Endothelial cell of umbilical vein (primary cell): ENCODE data around the gene CHEK2. TPM values are rescaled to one million over a fixed set of nuclear protein-coding genes. Genes with fewer than 3 reads are reported as not detected.

ENCODE experiments used
- BruUV-seq: library from RNA; stranded (reverse); fragments of 400-500 nt; replicated peaks from 2 replicates; lab custom pipeline; 2021; lab: Mats Ljungman, UMichigan
- CTCF ChIA-PET: fragments of 300-600, 350-600 bp; sonication (Branson Sonifier 250); formaldehyde crosslinking; loops from one replicate; lab custom pipeline; 2021; ENCODE audit warnings: antibody characterized with exemption, inconsistent platforms; lab: Charles Lee
- POLR2A ChIA-PET: fragments of 300-600, 350-600 bp; sonication (Branson Sonifier 250); formaldehyde crosslinking; loops from one replicate; lab custom pipeline; 2021; ENCODE audit warnings: antibody characterized with exemption, inconsistent platforms; lab: Charles Lee
- DNase-seq: peaks from one replicate; pipeline ENCODE4 v3.0.0-alpha.2; 2011; ENCODE audit warnings: low read depth, low spot score
- FAIRE-seq: peaks from 2 replicates; lab custom pipeline; 2011; peaks lifted over from hg19 to GRCh38; lab: Jason Lieb, UNC
- H2AFZ ChIP-seq: 2 replicates; pipeline ENCODE4 v1.6.0; 2012; ENCODE audit warnings: low read depth, low read length, control low read depth, inconsistent platforms
- H3K27ac ChIP-seq: 2 replicates; pipeline ENCODE4 v1.5.1; 2011; ENCODE audit warnings: low read depth, mild to moderate bottlenecking, control low read depth, low read length, moderate library complexity; ENCODE audit not compliant: insufficient read depth
- H3K27me3 ChIP-seq, 2 experiments: 2 replicates each; pipeline versions ENCODE4 v1.6.0 to v1.6.1; 2011; ENCODE audit warnings: low read length in 2 of 2, mixed read lengths in 1 of 2; ENCODE audit not compliant: control insufficient read depth in 2 of 2, insufficient read depth in 2 of 2
- H3K36me3 ChIP-seq, 2 experiments: 2 replicates in 1 of 2; 3 replicates in 1 of 2; pipeline ENCODE4 v1.5.1; 2011; ENCODE audit warnings: low read length in 2 of 2, mild to moderate bottlenecking in 1 of 2, moderate library complexity in 1 of 2; ENCODE audit not compliant: control insufficient read depth in 2 of 2, insufficient read depth in 2 of 2; ENCODE audit errors: extremely low read depth in 1 of 2
- H3K4me1 ChIP-seq: 3 replicates; pipeline ENCODE4 v1.5.1; 2011; ENCODE audit warnings: mild to moderate bottlenecking, low read length; ENCODE audit not compliant: control insufficient read depth, insufficient read depth; ENCODE audit errors: extremely low read depth
- H3K4me2 ChIP-seq: 2 replicates; pipeline ENCODE4 v1.6.1; 2011; ENCODE audit warnings: low read length, control low read depth, mixed read lengths; ENCODE audit not compliant: insufficient read depth
- H3K4me3 ChIP-seq, 3 experiments: fragments of 200-600 bp in 1 of 3; sonication (generic), shearing (Covaris generic) in 1 of 3; replicated peaks in 1 of 3; 2 replicates each; pipeline ENCODE4 v1.5.1; 2011 to 2016; ENCODE audit warnings: control low read depth in 3 of 3, low read length in 3 of 3, mild to moderate bottlenecking in 2 of 3, inconsistent platforms in 1 of 3, low read depth in 1 of 3, moderate library complexity in 1 of 3; ENCODE audit not compliant: insufficient read depth in 1 of 3
- H3K79me2 ChIP-seq: 2 replicates; pipeline ENCODE4 v1.6.0; 2012; ENCODE audit warnings: low read length, inconsistent platforms; ENCODE audit not compliant: control insufficient read depth, insufficient read depth
- H3K9ac ChIP-seq: replicated peaks from 2 replicates; pipeline ENCODE3; 2011; ENCODE audit warnings: low read length, control low read depth; ENCODE audit not compliant: insufficient read depth; ENCODE audit errors: extremely low read depth
- H3K9me1 ChIP-seq: replicated peaks from 3 replicates; pipeline ENCODE4 v1.6.0; 2011; ENCODE audit warnings: mild to moderate bottlenecking, low read length; ENCODE audit not compliant: control insufficient read depth, insufficient read depth; ENCODE audit errors: extremely low read depth
- H3K9me3 ChIP-seq: replicated peaks from 2 replicates; pipeline ENCODE4 v1.5.1; 2012; ENCODE audit warnings: low read length, inconsistent platforms; ENCODE audit not compliant: control insufficient read depth, insufficient read depth
- H4K20me1 ChIP-seq: replicated peaks from 2 replicates; pipeline ENCODE3; 2011; ENCODE audit warnings: mild to moderate bottlenecking, low read length; ENCODE audit not compliant: control insufficient read depth, insufficient read depth; ENCODE audit errors: extremely low read depth
- EZH2 ChIP-seq: IDR thresholded peaks from 2 replicates; pipeline ENCODE4 v1.6.1; 2012; ENCODE audit warnings: borderline replicate concordance, low read depth, mild to moderate bottlenecking, moderate library complexity, low read length, inconsistent platforms; ENCODE audit not compliant: severe bottlenecking
- FOS ChIP-seq: IDR thresholded peaks from 2 replicates; pipeline ENCODE4 v1.6.1; 2011; ENCODE audit warnings: mild to moderate bottlenecking, low read length, moderate library complexity, borderline replicate concordance; ENCODE audit not compliant: insufficient read depth
- GATA2 ChIP-seq: IDR thresholded peaks from 2 replicates; pipeline ENCODE4 v1.7.0; 2011; ENCODE audit warnings: low read depth, mild to moderate bottlenecking, moderate library complexity, mixed read lengths, low read length; ENCODE audit not compliant: insufficient read length, insufficient read depth
- JUN ChIP-seq: IDR thresholded peaks from 2 replicates; pipeline ENCODE4 v1.6.1; 2011; ENCODE audit warnings: borderline replicate concordance, low read depth; ENCODE audit not compliant: insufficient read length, insufficient read depth
- MYC ChIP-seq: IDR thresholded peaks from one replicate; pipeline ENCODE4 v1.6.1; 2011; ENCODE audit warnings: mild to moderate bottlenecking, low read depth, low read length
- POLR2A ChIP-seq: IDR thresholded peaks from 2 replicates; pipeline ENCODE4 v1.6.1; 2012; ENCODE audit warnings: low read depth, mild to moderate bottlenecking, control low read depth, low read length
- POLR2AphosphoS5 ChIP-seq: IDR thresholded peaks from 2 replicates; pipeline ENCODE4 v1.6.1; 2012; ENCODE audit warnings: low read depth, mild to moderate bottlenecking, control low read depth, low read length, moderate library complexity; ENCODE audit not compliant: insufficient read depth
- dilution Hi-C: fragments of 300-500 bp; cut with MboI; formaldehyde crosslinking; loops from one replicate; pipeline ENCODE4 v1.15.0; 2019; ENCODE audit warnings: low sequenced_read_pairs; ENCODE audit not compliant: extremely low pct_ligation_motif_present
- intact Hi-C: fragments of 100-400 bp; cut with micrococcal nuclease; formaldehyde crosslinking; loops from one replicate; pipeline ENCODE4 v1.10.0; 2022
- polyA plus RNA-seq, 4 experiments: library from polyadenylated mRNA; depleted of rRNA in 3 of 4; stranded (reverse) in 3 of 4; unstranded in 1 of 4; fragments of >200 nt; gene quantifications; 2 replicates each; pipeline versions ENCODE4 v1.2.1 to v1.2.3, GENCODE V29; 2011 to 2012; ENCODE audit warnings: missing spikeins in 1 of 4
- small RNA-seq: library from RNA; depleted of rRNA; stranded (forward); fragments of <200 nt; gene quantifications from one replicate; pipeline ENCODE3, GENCODE V24; 2012; ENCODE audit warnings: low replicate concordance, low read depth; ENCODE audit not compliant: insufficient read depth, insufficient read length
- total RNA-seq: library from RNA; stranded (reverse); gene quantifications from 2 replicates; pipeline ENCODE4 v1.2.3, GENCODE V29; 2021
- TF ChIP-seq, protein P1 (sequence below), 2 donors: IDR thresholded peaks; 1 replicate in 1 of 2; 2 replicates in 1 of 2; pipeline ENCODE4 v1.5.1; 2011; ENCODE audit warnings: low read length in 2 of 2, mild to moderate bottlenecking in 2 of 2, moderate library complexity in 2 of 2, control low read depth in 1 of 2, inconsistent platforms in 1 of 2, low read depth in 1 of 2; ENCODE audit not compliant: insufficient read depth in 1 of 2; ENCODE audit errors: extremely low read depth in 1 of 2
- TF ChIP-seq, protein P2 (sequence below): IDR thresholded peaks from 2 replicates; pipeline ENCODE4 v1.6.1; 2011; ENCODE audit not compliant: insufficient read depth, insufficient read length

CHEK2 gene
- total and polyA plus RNA-seq, 2 donors (not counting 3 experiments of a cell fraction or from before 2014, with no cell fraction given): 24.6 to 24.9 TPM

DNA sequence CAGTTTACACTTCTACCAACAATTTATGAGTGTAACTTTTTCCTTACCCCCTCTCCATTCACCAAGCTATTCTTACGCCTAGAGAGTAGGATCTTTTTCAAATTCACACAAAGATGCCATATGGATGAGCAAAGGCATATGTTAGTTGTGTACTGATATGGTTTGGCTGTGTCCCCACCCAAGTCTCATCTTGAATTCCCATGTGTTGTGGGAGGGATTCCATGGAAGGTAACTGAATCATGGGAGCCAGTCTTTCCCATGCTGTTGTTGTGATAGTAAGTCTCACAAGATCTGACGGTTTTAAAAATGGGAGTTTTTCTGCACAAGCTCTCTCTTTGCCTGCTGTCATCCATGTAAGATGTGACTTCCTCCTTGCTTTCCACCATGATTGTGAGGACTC lies 102.3 kb downstream of the CHEK2 start:
- Histone ChIP-seq H2AFZ (no peak overlapping the region), H4K20me1 (no peaks in the 10 kb centered on the region), H3K9me3 (no peaks in the 10 kb centered on the region), H3K4me2 (no peak overlapping the region), H3K79me2 (peaks cover 5% of the 10 kb centered on the region), H3K9ac (no peak overlapping the region), H3K9me1 (no peaks in the 10 kb centered on the region), H3K4me1 (no peaks in the 10 kb centered on the region), H3K27ac (no peak overlapping the region), H3K4me3 (no peak overlapping the region), H3K27me3 (no peaks in the 10 kb centered on the region), H3K36me3 (no peaks in the 10 kb centered on the region)
- ChIA-PET CTCF (no interaction called here), POLR2A (no interaction called here)
- dilution Hi-C loops: no loop called here
- intact Hi-C loops: no loop called here
- TF ChIP-seq EZH2: no peak
- TF ChIP-seq, protein P1, sequence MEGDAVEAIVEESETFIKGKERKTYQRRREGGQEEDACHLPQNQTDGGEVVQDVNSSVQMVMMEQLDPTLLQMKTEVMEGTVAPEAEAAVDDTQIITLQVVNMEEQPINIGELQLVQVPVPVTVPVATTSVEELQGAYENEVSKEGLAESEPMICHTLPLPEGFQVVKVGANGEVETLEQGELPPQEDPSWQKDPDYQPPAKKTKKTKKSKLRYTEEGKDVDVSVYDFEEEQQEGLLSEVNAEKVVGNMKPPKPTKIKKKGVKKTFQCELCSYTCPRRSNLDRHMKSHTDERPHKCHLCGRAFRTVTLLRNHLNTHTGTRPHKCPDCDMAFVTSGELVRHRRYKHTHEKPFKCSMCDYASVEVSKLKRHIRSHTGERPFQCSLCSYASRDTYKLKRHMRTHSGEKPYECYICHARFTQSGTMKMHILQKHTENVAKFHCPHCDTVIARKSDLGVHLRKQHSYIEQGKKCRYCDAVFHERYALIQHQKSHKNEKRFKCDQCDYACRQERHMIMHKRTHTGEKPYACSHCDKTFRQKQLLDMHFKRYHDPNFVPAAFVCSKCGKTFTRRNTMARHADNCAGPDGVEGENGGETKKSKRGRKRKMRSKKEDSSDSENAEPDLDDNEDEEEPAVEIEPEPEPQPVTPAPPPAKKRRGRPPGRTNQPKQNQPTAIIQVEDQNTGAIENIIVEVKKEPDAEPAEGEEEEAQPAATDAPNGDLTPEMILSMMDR (IDR thresholded peaks at IDR 0.05; ENCODE audit: extremely low read depth in 1 of 2, insufficient read depth in 1 of 2, low read depth in 1 of 2, low read length in 2 of 2): no peak
- TF ChIP-seq MYC: no peak
- TF ChIP-seq GATA2: no peak
- TF ChIP-seq, protein P2, sequence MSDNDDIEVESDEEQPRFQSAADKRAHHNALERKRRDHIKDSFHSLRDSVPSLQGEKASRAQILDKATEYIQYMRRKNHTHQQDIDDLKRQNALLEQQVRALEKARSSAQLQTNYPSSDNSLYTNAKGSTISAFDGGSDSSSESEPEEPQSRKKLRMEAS: no peak
- TF ChIP-seq POLR2AphosphoS5: no peak
- TF ChIP-seq FOS: no peak
- no peak for TF ChIP-seq POLR2A
- no peak for TF ChIP-seq JUN
- FAIRE-seq: no peak
- BruUV-seq: no TSS peak
- no peak for DNase-seq

Small RNA genes lying within 50 kb of the gene (small RNA-seq; reads per million reads assigned to genes)
- gene RN7SL162P: not detected

Other genes with a start within 250 kb of the CHEK2 start
- 45.7 and 51.1 TPM in 2 replicates for gene TTC28, start 62.0 kb downstream of the CHEK2 start, total RNA-seq
- 16.5 and 16.6 TPM in 2 replicates for gene TTC28, start 62.0 kb downstream of the CHEK2 start, polyA plus RNA-seq
- gene HSCB, start 219 bp upstream of the CHEK2 start, total RNA-seq: 14.1 and 20.3 TPM in 2 replicates
- 13.8 and 18.4 TPM in 2 replicates for gene HSCB, start 219 bp upstream of the CHEK2 start, polyA plus RNA-seq
- gene CCDC117, start 30.9 kb upstream of the CHEK2 start, total RNA-seq: 22.8 and 23.3 TPM in 2 replicates
- gene CCDC117, start 30.9 kb upstream of the CHEK2 start, polyA plus RNA-seq: 4.2 and 5.5 TPM in 2 replicates
- 90.4 and 103 TPM in 2 replicates for gene XBP1, start 58.7 kb upstream of the CHEK2 start, total RNA-seq
- gene XBP1, start 58.7 kb upstream of the CHEK2 start, polyA plus RNA-seq: 99.5 and 102 TPM in 2 replicates
- gene ZNRF3, start 141.8 kb upstream of the CHEK2 start, total RNA-seq: 4.4 and 5.2 TPM in 2 replicates
- 2.7 and 3.4 TPM in 2 replicates for gene ZNRF3, start 141.8 kb upstream of the CHEK2 start, polyA plus RNA-seq